Fibroblast of the aortic adventitia (primary cell): Measurements from ENCODE around the gene ZNF74. TPM values are rescaled to one million over a fixed set of nuclear protein-coding genes. Genes with fewer than 3 reads are reported as not detected.

ENCODE experiments used
- DNase-seq: peaks from one replicate; pipeline ENCODE4 v3.0.0-alpha.2; 2010; ENCODE audit warnings: low read depth
- H3K4me3 ChIP-seq: 2 replicates; pipeline ENCODE4 v1.5.1; 2011; ENCODE audit warnings: low read depth, mild to moderate bottlenecking, control low read depth, low read length, moderate library complexity
- total RNA-seq: library from RNA; depleted of rRNA; stranded (reverse); fragments of >200 nt; gene quantifications from 2 replicates; pipeline ENCODE4 v1.2.3, GENCODE V29; 2012; ENCODE audit warnings: low replicate concordance
- TF ChIP-seq, protein P1 (sequence below): IDR thresholded peaks from 2 replicates; pipeline ENCODE4 v1.5.1; 2011; ENCODE audit warnings: mild to moderate bottlenecking, low read length, control low read depth, inconsistent platforms; ENCODE audit not compliant: insufficient read depth

ZNF74 gene
- total RNA-seq, 1 donor: 5.8 TPM

DNA sequence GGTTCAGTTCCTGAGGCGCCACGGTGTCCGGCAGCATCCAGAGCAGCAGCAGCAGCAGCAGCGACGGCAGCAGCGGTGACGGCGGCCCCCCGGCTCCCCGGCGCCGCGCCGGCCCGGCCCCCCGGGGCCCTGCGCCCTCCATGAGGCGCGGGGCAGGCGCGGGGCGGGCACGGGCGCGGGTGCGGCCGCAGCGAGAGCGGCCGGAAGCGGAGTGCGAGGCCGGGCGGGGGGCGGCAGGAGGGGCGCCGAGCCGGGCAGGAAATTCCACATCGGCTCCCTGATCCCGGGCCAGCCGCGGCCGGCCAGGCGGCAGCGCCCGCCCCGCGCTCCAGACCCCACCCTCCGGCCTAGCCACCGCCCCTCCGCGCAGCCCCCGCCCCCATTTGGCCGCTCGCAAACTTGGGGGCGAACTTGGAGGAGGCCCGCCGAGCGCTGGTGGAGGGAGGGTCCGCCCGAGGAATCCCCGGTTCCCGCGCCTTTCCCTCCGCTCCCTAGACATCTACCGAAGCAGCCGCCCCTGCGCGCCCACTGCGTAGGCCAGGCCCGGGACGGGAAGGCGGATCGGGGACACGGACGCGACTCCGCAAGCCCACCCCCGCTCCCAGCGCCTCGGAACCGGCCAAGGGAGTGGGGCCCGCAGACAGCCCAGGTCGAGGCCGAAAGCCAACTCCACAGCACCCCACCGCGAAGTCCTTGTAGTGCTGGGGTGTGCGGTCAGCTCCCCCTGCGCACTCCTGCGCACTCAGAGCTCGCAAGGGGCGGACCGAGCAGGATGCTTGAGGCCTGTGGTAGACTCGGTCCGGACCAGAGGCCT lies 43.9 kb downstream of the ZNF74 start, which contains the start of gene SCARF2:
Gene SCARF2 (minus strand): TSS at position 213 of the 814 bp plus-strand sequence. CDS start 71 bp downstream, at position 142.
- DNase-seq: peak; percentile 55
- TF ChIP-seq, protein P1, sequence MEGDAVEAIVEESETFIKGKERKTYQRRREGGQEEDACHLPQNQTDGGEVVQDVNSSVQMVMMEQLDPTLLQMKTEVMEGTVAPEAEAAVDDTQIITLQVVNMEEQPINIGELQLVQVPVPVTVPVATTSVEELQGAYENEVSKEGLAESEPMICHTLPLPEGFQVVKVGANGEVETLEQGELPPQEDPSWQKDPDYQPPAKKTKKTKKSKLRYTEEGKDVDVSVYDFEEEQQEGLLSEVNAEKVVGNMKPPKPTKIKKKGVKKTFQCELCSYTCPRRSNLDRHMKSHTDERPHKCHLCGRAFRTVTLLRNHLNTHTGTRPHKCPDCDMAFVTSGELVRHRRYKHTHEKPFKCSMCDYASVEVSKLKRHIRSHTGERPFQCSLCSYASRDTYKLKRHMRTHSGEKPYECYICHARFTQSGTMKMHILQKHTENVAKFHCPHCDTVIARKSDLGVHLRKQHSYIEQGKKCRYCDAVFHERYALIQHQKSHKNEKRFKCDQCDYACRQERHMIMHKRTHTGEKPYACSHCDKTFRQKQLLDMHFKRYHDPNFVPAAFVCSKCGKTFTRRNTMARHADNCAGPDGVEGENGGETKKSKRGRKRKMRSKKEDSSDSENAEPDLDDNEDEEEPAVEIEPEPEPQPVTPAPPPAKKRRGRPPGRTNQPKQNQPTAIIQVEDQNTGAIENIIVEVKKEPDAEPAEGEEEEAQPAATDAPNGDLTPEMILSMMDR: no peak

DNA sequence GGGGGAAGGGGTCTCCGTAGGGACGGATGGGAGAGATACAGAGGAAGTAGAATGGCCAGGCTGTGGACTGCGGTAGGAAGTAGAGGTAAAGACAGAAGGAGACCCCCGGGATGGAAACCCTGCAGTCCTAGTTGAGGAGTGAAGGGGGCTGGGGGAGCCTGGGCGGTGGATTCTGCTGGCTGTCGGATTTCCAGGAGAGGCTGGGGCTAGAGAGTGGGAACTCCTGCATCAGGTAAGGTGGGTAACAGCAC lies 44.4 kb downstream of the ZNF74 start:
- H3K4me3 ChIP-seq: peak overlapping the region; percentile 91
- TF ChIP-seq, protein P1: no peak
- DNase-seq: no peak

More for the DNA sequence above, 43.9 kb downstream of the ZNF74 start, which contains the start of gene SCARF2:
- H3K4me3 ChIP-seq: peak within 1 kb of the TSS; percentile 91

- TF ChIP-seq, protein P1: peak; percentile 52
- peak overlapping the region; percentile 91 for H3K4me3 ChIP-seq
- DNase-seq: no peak
Observed at GRCh38 chr22:20438678-20439492, 44.9 kb downstream of the ZNF74 start.

DNA sequence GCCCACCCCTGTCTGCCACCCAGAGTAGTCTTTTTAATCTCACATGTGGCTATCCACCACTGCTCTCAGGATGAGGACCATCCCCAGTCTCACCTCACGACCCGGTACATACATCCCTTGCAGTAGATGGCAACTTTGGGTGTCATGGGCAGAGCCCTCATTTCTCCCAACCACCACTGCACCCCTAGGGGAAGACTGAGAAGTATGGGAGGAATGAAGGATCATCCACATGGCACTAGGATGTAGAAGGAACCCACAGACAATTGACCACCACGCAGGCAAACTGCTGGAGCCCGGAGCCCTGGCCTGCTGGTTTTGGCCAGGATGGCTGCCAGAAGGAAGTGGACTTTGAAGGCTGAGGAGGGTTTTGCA lies 45.6 kb downstream of the ZNF74 start:
- no peak overlapping the region for H3K4me3 ChIP-seq
- TF ChIP-seq, protein P1: no peak
- no peak for DNase-seq

DNA sequence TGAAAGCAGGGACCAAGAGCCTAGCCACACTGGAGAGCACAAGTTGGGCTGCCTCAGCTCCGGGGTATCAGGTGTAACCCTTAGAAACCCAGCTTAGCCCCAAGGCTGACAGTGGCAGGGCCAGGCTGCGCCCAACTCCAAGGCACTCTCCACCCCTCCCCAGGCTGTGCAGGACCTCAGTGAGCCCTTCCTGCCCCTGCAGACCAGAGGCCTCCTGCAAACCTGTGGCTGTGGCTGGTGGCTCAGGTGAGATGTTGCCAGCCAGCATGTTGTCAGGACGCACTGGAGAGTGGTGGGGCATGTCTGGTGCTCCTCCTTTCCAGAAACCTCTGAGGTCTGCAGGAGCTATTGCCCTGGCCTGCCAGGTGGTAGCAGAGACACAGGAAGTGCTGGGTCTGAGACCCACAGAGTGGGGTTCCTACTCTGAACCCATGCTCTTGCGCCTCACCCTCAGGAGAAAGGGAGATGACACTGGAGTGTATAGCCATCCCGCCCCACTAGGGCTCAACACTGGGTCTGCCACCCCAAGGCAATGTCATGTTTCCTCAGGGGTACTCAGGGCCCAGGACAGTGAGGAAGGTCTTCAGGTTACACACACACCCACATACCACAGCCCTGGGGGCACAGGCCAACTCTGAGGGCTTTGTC lies 46.1 kb downstream of the ZNF74 start:
- TF ChIP-seq, protein P1: no peak
- H3K4me3 ChIP-seq: no peak overlapping the region
- DNase-seq: no peak

GRCh38 chr22:20440637-20441591 lies 47.0 kb downstream of the ZNF74 start:
- TF ChIP-seq, protein P1: no peak
- H3K4me3 ChIP-seq: no peak overlapping the region
- no peak for DNase-seq
